Mammary epithelial cell (primary cell): ENCODE data around the gene PCSK5.

Experiments used
- CTCF ChIP-seq, 2 donors: IDR thresholded peaks in 1 of 2; conservative IDR thresholded peaks in 1 of 2; 2 replicates each; pipeline ENCODE4 v1.5.1; 2011 to 2012; ENCODE audit warnings: inconsistent platforms in 2 of 2, low read length in 2 of 2, mild to moderate bottlenecking in 2 of 2, control low read depth in 1 of 2, low read depth in 1 of 2; ENCODE audit not compliant: insufficient read depth in 1 of 2; ENCODE audit errors: extremely low read depth in 1 of 2
- EZH2 ChIP-seq: IDR thresholded peaks from 2 replicates; pipeline ENCODE4 v1.6.1; 2012; ENCODE audit warnings: low read length, inconsistent platforms, borderline replicate concordance

GRCh38 chr9:76116913-76117312 is 226.4 kb downstream of the PCSK5 start:
- TF ChIP-seq CTCF (conservative IDR thresholded peaks at IDR 0.05 in 1 of 2, IDR thresholded peaks at IDR 0.05 in 1 of 2; ENCODE audit: extremely low read depth in 1 of 2, insufficient read depth in 1 of 2, low read depth in 1 of 2, low read length in 2 of 2) (no peak), EZH2 (no peak)
